Measurements from ENCODE around the gene TMPRSS9.

GRCh38 chr19:2464389-2464788, 104.3 kb downstream of the TMPRSS9 start:
- no peak for TF ChIP-seq CTCF (IDR thresholded peaks at IDR 0.05)
- TF ChIP-seq POLR2A (IDR thresholded peaks at IDR 0.05) = no peak

Data from Peyer's patch (tissue), 4 donors.